ENCODE results near the gene TMEM62.
"Not testable (repeated sequence)": the region's sequence is repeated elsewhere in the genome, so short reads cannot be mapped to it uniquely, and the experiment has no call there.

The TMEM62 gene

DNA sequence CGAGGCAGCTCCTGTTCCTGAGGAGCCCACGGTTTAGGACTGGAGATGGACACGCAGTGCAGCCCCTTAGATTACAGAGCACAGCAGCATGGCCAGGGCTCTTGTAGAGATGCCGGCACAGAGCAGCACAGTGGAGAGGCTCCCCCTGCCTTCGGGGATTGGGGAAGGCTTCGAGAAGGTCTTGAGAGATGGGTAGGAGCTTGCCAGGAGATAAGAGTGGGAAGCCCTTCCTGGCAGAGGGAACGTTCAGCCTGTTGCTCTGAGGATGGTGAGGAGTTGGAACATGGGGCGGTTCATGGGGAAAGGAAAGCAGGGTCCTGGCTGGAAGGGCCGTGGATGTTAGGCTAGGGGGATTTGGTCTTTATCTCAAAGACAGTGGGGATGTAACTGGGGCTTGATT, 77.4 kb downstream of the TMEM62 start:
- no peak for DNase-seq

DNA sequence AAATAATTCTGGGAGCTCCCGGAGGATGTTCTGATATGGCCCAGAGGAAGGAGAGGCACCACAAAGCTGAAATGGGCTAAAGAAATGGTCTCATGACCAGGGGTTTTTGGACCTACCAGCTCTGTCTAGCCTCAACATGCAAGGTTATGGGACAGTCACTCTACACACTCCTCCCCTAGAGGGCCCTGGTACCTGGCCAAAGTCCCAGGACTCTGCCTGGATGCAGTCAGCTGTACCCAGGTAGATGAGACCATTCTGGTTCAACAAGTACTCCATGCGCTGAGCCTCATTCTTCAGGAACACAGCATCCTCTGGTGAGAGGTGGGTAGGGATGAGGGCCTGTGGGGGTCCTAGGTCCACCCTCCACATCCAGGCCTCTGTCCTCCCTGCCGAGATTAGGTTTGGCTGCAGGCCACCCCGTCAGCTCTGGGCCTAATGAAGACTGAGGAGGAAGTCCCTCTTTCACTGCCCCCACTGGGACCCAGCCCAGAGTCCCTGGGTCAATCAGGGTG, 77.9 kb downstream of the TMEM62 start:
- DNase-seq, result no peak

GRCh38 chr15:43212299-43212698, 78.9 kb downstream of the TMEM62 start:
- DNase-seq, result no peak

DNA sequence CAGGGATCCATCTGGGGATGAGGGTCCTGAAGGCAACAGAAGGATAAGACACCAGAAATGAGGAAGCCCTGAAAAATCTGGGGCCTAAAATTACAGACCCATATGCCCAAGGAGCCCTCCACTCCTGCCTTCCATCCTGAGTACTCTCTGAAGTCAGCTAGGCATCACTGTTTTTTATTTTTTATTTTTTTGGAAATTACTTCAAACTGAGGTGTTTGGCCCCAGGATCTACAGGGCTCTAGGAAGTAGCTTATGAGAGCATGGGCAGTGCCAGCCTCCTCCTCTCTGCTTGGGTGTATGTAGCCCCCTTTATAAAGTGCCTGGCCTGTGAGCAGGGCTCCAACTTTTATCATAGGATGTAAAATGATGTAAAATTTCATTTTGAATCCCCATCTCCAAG, 79.6 kb downstream of the TMEM62 start:
- no peak for DNase-seq

GRCh38 chr15:43213466-43213865, 80.1 kb downstream of the TMEM62 start:
- no peak for DNase-seq

DNA sequence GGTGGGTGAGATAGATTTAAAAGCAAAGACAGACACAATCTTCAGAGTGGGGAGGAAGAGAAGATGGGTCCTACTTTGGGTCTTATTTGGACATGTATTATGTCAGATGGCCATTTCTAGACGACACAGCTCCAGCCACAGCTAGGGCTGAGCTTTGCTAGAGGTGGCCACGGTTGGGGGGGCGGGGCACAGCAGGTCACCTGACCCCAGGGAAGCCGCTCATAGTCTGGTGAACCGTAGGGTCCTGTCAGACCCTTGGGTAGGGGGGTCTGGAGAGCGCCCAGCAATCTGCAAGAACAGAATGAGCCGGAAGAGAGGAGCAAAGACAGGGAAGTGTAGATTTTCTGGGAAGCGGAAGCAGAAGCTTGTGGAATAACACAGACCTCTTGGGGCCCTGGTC, 80.8 kb downstream of the TMEM62 start:
- DNase-seq, result no peak

GRCh38 chr15:43214592-43215295, 81.4 kb downstream of the TMEM62 start:
- DNase-seq, result no peak

GRCh38 chr15:43215961-43216360, 82.6 kb downstream of the TMEM62 start:
- DNase-seq, result no peak

DNA sequence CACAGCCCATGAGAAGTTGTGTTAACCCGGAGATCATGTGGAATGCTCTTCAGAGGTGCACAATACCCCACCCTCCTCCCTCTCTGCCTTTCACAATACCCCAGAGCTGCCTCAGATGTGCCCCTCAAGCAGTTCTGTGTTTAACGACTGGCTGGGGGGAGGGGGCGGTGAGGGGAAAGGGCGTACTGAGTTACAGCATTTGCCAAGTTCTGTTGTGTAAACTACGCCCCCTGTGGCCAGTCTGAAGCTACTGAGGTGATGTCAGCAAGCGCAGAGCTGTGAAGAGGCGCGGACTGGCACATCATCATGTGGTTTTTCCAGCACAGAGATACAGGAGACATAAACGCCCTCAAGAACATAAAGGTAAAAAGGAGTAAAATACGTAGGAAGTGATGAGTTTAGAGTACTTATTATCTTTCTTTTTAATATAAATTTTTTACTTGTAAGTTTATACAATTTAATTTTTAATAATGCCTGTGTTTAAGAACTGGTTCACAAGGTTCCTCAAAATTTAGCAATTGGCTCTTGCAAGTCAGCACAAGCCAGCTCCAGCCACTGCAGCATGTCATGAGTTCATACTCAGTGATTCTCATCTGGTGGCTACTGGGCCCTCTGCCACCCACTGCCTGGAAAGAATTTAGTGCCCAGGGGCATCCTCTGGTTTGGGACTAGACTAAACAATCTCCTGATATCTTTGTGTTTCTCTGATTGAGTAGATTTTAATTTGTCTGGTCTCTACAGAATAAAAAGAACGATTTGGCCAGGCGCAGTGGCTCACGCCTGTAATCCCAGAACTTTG, 85.7 kb downstream of the TMEM62 start:
- DNase-seq, result no peak

- DNase-seq, result no peak
Observed at GRCh38 chr15:43219929-43220928, 86.8 kb downstream of the TMEM62 start.

DNA sequence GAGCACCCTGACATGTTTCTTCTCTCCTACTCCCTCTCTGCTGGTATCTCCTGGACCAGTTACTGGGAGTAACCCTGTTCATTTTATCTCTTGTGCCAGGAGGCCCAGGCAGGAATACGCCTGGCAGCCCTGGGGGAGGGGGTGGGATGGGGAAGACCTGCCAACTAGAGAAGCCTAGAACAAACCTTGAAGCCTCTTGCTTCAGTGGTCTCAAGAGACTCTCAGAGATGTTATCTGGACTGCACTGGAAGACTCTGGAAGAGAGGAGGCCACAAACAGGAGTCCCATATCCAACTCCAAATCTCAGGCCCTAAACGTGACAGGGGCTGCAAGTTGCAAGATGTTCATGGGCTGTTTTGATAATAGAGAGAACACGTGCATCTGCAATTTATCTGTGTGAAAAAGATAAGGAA, 87.6 kb downstream of the TMEM62 start, which contains the start of gene EPB42:
TSS of gene EPB42 (minus strand) at position 28 of the 413 bp plus-strand sequence. CDS start 193 bp downstream, outside the sequence.
- no peak for DNase-seq

GRCh38 chr15:43221422-43221821, 88.0 kb downstream of the TMEM62 start:
- no peak for DNase-seq

GRCh38 chr15:43225201-43225949, 92.0 kb downstream of the TMEM62 start:
- no peak for DNase-seq

DNA sequence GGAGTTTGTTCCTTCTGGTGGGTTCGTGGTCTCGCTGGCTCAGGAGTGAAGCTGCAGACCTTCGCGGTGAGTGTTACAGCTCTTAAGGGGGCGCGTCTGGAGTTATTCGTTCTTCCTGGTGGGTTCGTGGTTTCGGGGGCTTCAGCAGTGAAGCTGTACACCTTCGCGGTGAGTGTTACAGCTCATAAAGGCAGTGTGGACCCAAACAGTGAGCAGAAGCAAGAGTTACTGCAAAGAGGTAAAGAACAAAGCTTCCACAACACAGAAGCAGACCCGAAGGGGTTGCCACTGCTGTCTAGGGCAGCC, 92.5 kb downstream of the TMEM62 start:
- DNase-seq, result not testable (repeated sequence)

GRCh38 chr15:43226436-43227305, 93.3 kb downstream of the TMEM62 start:
- no peak for DNase-seq

DNA sequence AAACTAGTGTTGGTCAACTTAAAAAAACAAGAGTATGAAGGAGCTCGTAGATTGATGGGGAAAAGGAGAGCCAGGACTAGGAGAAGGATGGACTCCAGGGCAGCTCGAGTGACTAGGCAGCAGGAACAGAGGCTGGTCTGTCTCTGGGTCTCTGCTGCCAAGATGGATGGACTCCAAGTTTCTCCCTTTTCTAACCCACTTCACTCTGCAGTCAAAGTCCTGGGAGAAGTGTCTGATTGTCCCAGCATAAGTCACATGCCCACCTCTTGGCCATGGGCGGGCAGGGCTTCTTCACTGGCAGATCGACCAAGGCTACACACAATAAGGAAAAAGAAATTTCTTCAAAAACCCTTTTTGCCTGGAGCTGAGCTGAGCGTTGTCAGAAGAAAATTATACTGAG, 96.6 kb downstream of the TMEM62 start:
- no peak for DNase-seq

- no peak for DNase-seq
Observed at GRCh38 chr15:43230640-43231115, 97.3 kb downstream of the TMEM62 start.

- no peak for DNase-seq
Observed at GRCh38 chr15:43232289-43232874, 99.0 kb downstream of the TMEM62 start.

All from NCI-H446 treated with DMSO at 0.1 percent for 48 hours (cell line).